ENCODE results near the gene PLS1. TPM values are rescaled to one million over a fixed set of nuclear protein-coding genes. Genes with fewer than 3 reads are reported as not detected.

The PLS1 gene
- total and polyA plus RNA-seq, 7 experiments from 2014 or later = 1.6 to 6.4 (median 2.5) TPM

DNA sequence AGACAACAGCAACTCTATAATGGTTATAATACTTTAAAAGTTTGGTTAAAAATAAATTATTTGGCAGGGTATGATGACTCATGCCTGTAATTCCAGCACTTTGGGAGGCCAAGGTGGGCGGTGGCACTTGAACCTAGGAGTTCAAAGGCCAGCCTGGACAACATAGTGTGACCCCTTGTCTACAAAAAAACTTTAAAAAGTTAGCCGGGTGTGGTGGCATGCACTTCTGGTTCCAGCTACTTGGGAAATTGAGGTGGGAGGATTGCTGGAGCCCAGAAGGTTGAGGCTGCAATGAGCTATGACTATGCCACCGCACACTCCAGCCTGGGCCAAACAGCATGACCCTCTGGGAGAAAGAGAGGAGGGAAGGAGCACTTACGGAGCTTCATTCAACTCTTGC, 119.9 kb downstream of the PLS1 start:
- Mint-ChIP-seq H3K4me1 (no peaks in the 10 kb centered on the region), H3K4me3 (no peak overlapping the region), H3K9me3 (no peaks in the 10 kb centered on the region), H3K27ac (no peak overlapping the region), H3K27me3 (peaks cover 27 to 54% (median 35%) of the 10 kb centered on the region in 5 donors), H3K36me3 (peaks cover 0 to 7% (median 4%) of the 10 kb centered on the region in 5 donors)
- H3K27ac ChIP-seq (ENCODE audit: low read depth, low read length) = no peak overlapping the region
- DNase-seq (no peak), ATAC-seq (no peak)
- intact Hi-C loops (cut with micrococcal nuclease) = no loop called here
- H3K4me3 ChIP-seq (ENCODE audit: low read length) = no peak overlapping the region
- ChIA-PET POLR2A (no interaction called here), CTCF (no interaction called here)
- no peaks in the 10 kb centered on the region for H3K4me1 ChIP-seq (ENCODE audit: control insufficient read depth in 2 of 2, insufficient read depth in 2 of 2, low read length in 2 of 2)
- H3K36me3 ChIP-seq (ENCODE audit: control insufficient read depth in 2 of 3, insufficient read depth in 3 of 3, low read length in 3 of 3) = no peaks in the 10 kb centered on the region
- peaks cover 0 to 2% of the 10 kb centered on the region in 2 donors for H3K27me3 ChIP-seq (ENCODE audit: control insufficient read depth in 2 of 2, insufficient read depth in 2 of 2, low read length in 2 of 2)
- no peaks in the 10 kb centered on the region for H3K9me3 ChIP-seq (ENCODE audit: control insufficient read depth in 2 of 3, low read length in 3 of 3)

GRCh38 chr3:142723665-142723967, 127.4 kb downstream of the PLS1 start:
- peaks cover 0 to 2% of the 10 kb centered on the region in 2 donors for H3K27me3 ChIP-seq (ENCODE audit: control insufficient read depth in 2 of 2, insufficient read depth in 2 of 2, low read length in 2 of 2)
- DNase-seq = peak in 1 of 9 donors; percentile 72
- peak overlapping the region in 5 of 9 donors; percentile 9 to 91 (median 42) for H3K27ac Mint-ChIP-seq
- peak overlapping the region; percentile 67 to 92 (median 88) for H3K4me3 Mint-ChIP-seq
- H3K36me3 Mint-ChIP-seq = no peaks in the 10 kb centered on the region
- no peak for ATAC-seq
- intact Hi-C loops (cut with micrococcal nuclease) = loop anchor here (2.0 to 10.0 kb wide), 7 partner anchors 395 to 1309 kb away; partner anchors contain the start of genes CHST2 (in 1 of the 2), DIPK2A (in 1 of the 2), GK5 (in 1 of the 2) and RASA2 (in 1 of the 2)
- ChIA-PET POLR2A (interaction anchor here (1.2 to 1.6 kb wide), 2 partner anchors 145 to 1248 kb away, joined by 5 to 9 read pairs; partner anchors contain the start of genes ATR and DIPK2A), CTCF (interaction anchor here (1.3 kb wide), 1 partner anchor 21 kb away, joined by 3 read pairs; no protein-coding TSS in a partner anchor)
- no peak overlapping the region for H3K4me3 ChIP-seq (ENCODE audit: low read length)
- H3K27ac ChIP-seq (ENCODE audit: low read depth, low read length) = no peak overlapping the region
- H3K27me3 Mint-ChIP-seq = peaks cover 21 to 72% (median 27%) of the 10 kb centered on the region in 5 donors
- H3K9me3 ChIP-seq (ENCODE audit: control insufficient read depth in 2 of 3, low read length in 3 of 3) = no peaks in the 10 kb centered on the region
- peaks cover 5 to 20% (median 11%) of the 10 kb centered on the region in 7 donors for H3K4me1 Mint-ChIP-seq
- H3K4me1 ChIP-seq (ENCODE audit: control insufficient read depth in 2 of 2, insufficient read depth in 2 of 2, low read length in 2 of 2) = peaks cover 0 to 4% of the 10 kb centered on the region in 2 donors
- no peaks in the 10 kb centered on the region for H3K36me3 ChIP-seq (ENCODE audit: control insufficient read depth in 2 of 3, insufficient read depth in 3 of 3, low read length in 3 of 3)
- H3K9me3 Mint-ChIP-seq = no peaks in the 10 kb centered on the region

- Mint-ChIP-seq H3K36me3 (no peaks in the 10 kb centered on the region), H3K4me1 (peaks cover 5 to 20% (median 11%) of the 10 kb centered on the region in 7 donors), H3K27me3 (peaks cover 20 to 67% (median 22%) of the 10 kb centered on the region in 5 donors), H3K9me3 (no peaks in the 10 kb centered on the region), H3K27ac (peak within 1 kb of the TSS; percentile 31 to 94 (median 88)), H3K4me3 (peak within 1 kb of the TSS; percentile 80 to 92 (median 88))
- CTCF ChIA-PET = no interaction called here
- H3K9me3 ChIP-seq (ENCODE audit: control insufficient read depth in 2 of 3, low read length in 3 of 3) = no peaks in the 10 kb centered on the region
- DNase-seq (peak in 8 of 9 donors; percentile 58 to 83 (median 78)), ATAC-seq (peak; percentile 97)
- intact Hi-C loops (cut with micrococcal nuclease) = loop anchor here (1.0 to 10.0 kb wide), 18 partner anchors 128 to 1783 kb away; partner anchors contain the start of genes ATR (in 2 of the 2), DIPK2A (in 2 of the 2), PLS1 (in 2 of the 2) and U2SURP (in 2 of the 2)
- POLR2A ChIA-PET = interaction anchor here (1.2 to 1.6 kb wide), 2 partner anchors 145 to 1248 kb away, joined by 5 to 9 read pairs; partner anchors contain the start of genes ATR and DIPK2A
- peak within 1 kb of the TSS; percentile 76 for H3K27ac ChIP-seq (ENCODE audit: low read depth, low read length)
- H3K4me3 ChIP-seq (ENCODE audit: low read length) = peak within 1 kb of the TSS; percentile 76
- peaks cover 0 to 2% of the 10 kb centered on the region in 2 donors for H3K27me3 ChIP-seq (ENCODE audit: control insufficient read depth in 2 of 2, insufficient read depth in 2 of 2, low read length in 2 of 2)
- H3K4me1 ChIP-seq (ENCODE audit: control insufficient read depth in 2 of 2, insufficient read depth in 2 of 2, low read length in 2 of 2) = peaks cover 0 to 4% of the 10 kb centered on the region in 2 donors
- H3K36me3 ChIP-seq (ENCODE audit: control insufficient read depth in 2 of 3, insufficient read depth in 3 of 3, low read length in 3 of 3) = no peaks in the 10 kb centered on the region
Measured at GRCh38 chr3:142723968-142724681, 127.9 kb downstream of the PLS1 start, which contains the start of gene TRPC1. Gene TRPC1 (plus strand): TSS chr3:142724034. CDS start chr3:142724560, 526 bp downstream.

DNA sequence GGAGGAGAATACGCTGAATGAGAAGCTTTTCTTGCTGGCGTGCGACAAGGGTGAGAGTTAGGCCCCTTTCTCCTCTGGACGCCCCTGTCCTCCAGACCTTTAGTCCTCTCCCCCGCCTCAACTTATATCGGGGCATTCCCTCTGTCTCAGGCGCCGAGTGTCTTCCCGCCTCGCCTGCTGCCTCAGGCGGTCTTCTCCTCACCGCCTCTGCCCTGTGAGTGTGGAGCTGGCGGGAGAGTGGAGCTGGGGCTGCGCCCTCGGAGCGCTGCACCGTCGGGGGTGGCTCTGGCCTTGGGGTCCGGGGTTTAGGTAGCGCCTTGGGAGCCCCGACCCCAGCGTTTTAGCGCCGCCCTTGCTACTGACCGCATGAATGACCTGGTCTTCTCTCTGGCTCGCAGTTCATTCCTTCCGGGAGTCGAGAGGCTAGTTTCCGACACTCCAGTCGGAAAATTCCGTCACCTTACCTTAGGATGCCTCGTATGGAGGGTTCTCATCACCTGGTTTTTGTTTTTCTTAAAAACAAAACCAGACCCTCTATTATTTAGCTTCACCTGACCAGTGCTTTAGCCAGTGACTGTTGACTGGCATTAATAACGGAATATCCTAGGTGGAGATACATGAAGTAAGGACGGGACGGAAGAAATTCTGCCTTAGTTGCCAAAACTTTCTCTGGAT, 128.6 kb downstream of the PLS1 start:
- DNase-seq (peak in 4 of 9 donors; percentile 8 to 33 (median 29)), ATAC-seq (no peak)
- Mint-ChIP-seq H3K27me3 (peaks cover 15 to 64% (median 19%) of the 10 kb centered on the region in 5 donors), H3K27ac (peak overlapping the region; percentile 31 to 86 (median 78)), H3K4me1 (peaks cover 5 to 20% (median 11%) of the 10 kb centered on the region in 7 donors), H3K9me3 (no peaks in the 10 kb centered on the region), H3K36me3 (no peaks in the 10 kb centered on the region), H3K4me3 (peak overlapping the region; percentile 80 to 92 (median 88))
- Histone ChIP-seq H3K4me3 (ENCODE audit: low read length) (peak overlapping the region; percentile 76), H3K27ac (ENCODE audit: low read depth, low read length) (peak overlapping the region; percentile 76), H3K9me3 (ENCODE audit: control insufficient read depth in 2 of 3, low read length in 3 of 3) (no peaks in the 10 kb centered on the region), H3K4me1 (ENCODE audit: control insufficient read depth in 2 of 2, insufficient read depth in 2 of 2, low read length in 2 of 2) (peaks cover 0 to 4% of the 10 kb centered on the region in 2 donors), H3K27me3 (ENCODE audit: control insufficient read depth in 2 of 2, insufficient read depth in 2 of 2, low read length in 2 of 2) (peaks cover 0 to 2% of the 10 kb centered on the region in 2 donors), H3K36me3 (ENCODE audit: control insufficient read depth in 2 of 3, insufficient read depth in 3 of 3, low read length in 3 of 3) (no peaks in the 10 kb centered on the region)
- intact Hi-C loops (cut with micrococcal nuclease) = loop anchor here (1.0 to 10.0 kb wide), 17 partner anchors 129 to 1784 kb away; partner anchors contain the start of genes ATR (in 2 of the 2), DIPK2A (in 2 of the 2), PLS1 (in 2 of the 2) and U2SURP (in 2 of the 2)
- CTCF ChIA-PET = no interaction called here
- POLR2A ChIA-PET = no interaction called here

DNA sequence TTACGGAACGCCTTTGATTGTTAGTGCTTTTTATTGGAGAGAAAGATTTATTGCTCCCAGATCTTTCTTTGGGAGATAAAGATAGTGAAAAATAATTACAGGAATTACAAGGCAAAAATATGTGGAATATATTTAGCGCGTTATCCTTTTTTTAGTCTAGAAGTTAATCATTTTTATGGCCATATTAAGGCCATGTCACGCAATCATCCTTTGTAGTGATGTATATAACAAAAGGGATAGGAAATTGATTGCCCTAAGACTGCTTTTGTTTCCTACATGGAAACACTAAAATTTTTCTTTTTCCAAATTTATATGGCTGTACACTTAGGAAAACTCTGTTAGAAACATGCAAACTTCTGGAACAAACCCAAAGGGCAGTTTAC, 129.2 kb downstream of the PLS1 start:
- DNase-seq (no peak), ATAC-seq (no peak)
- no peak overlapping the region for H3K4me3 ChIP-seq (ENCODE audit: low read length)
- Mint-ChIP-seq H3K9me3 (no peaks in the 10 kb centered on the region), H3K4me1 (peaks cover 5 to 20% (median 11%) of the 10 kb centered on the region in 7 donors), H3K27me3 (peaks cover 9 to 61% (median 16%) of the 10 kb centered on the region in 5 donors), H3K4me3 (peak overlapping the region; percentile 80 to 92 (median 88)), H3K27ac (peak overlapping the region in 4 of 9 donors; percentile 31 to 84 (median 62)), H3K36me3 (no peaks in the 10 kb centered on the region)
- no peaks in the 10 kb centered on the region for H3K36me3 ChIP-seq (ENCODE audit: control insufficient read depth in 2 of 3, insufficient read depth in 3 of 3, low read length in 3 of 3)
- no peak overlapping the region for H3K27ac ChIP-seq (ENCODE audit: low read depth, low read length)
- peaks cover 0 to 1% of the 10 kb centered on the region in 2 donors for H3K27me3 ChIP-seq (ENCODE audit: control insufficient read depth in 2 of 2, insufficient read depth in 2 of 2, low read length in 2 of 2)
- intact Hi-C loops (cut with micrococcal nuclease) = loop anchor here (2.0 to 10.0 kb wide), 9 partner anchors 217 to 1785 kb away; partner anchors contain the start of genes ATP1B3 (in 1 of the 2), RASA2 (in 1 of the 2), RNF7 (in 1 of the 2) and SLC25A36 (in 1 of the 2)
- peaks cover 0 to 4% of the 10 kb centered on the region in 2 donors for H3K4me1 ChIP-seq (ENCODE audit: control insufficient read depth in 2 of 2, insufficient read depth in 2 of 2, low read length in 2 of 2)
- POLR2A ChIA-PET = no interaction called here
- H3K9me3 ChIP-seq (ENCODE audit: control insufficient read depth in 2 of 3, low read length in 3 of 3) = no peaks in the 10 kb centered on the region
- CTCF ChIA-PET = no interaction called here

GRCh38 chr3:142726017-142726416, 129.8 kb downstream of the PLS1 start:
- no peak overlapping the region for H3K27ac Mint-ChIP-seq
- Histone ChIP-seq H3K9me3 (ENCODE audit: control insufficient read depth in 2 of 3, low read length in 3 of 3) (no peaks in the 10 kb centered on the region), H3K27ac (ENCODE audit: low read depth, low read length) (no peak overlapping the region), H3K36me3 (ENCODE audit: control insufficient read depth in 2 of 3, insufficient read depth in 3 of 3, low read length in 3 of 3) (no peaks in the 10 kb centered on the region), H3K27me3 (ENCODE audit: control insufficient read depth in 2 of 2, insufficient read depth in 2 of 2, low read length in 2 of 2) (no peaks in the 10 kb centered on the region), H3K4me1 (ENCODE audit: control insufficient read depth in 2 of 2, insufficient read depth in 2 of 2, low read length in 2 of 2) (peaks cover 0 to 4% of the 10 kb centered on the region in 2 donors), H3K4me3 (ENCODE audit: low read length) (no peak overlapping the region)
- no peaks in the 10 kb centered on the region for H3K36me3 Mint-ChIP-seq
- H3K4me1 Mint-ChIP-seq = peaks cover 5 to 20% (median 11%) of the 10 kb centered on the region in 7 donors
- no peak for ATAC-seq
- no peak for DNase-seq
- intact Hi-C loops (cut with micrococcal nuclease) = loop anchor here in 1 of 2 donors (10.0 kb wide), 3 partner anchors 1029 to 1311 kb away; partner anchors contain the start of gene RASA2
- no peaks in the 10 kb centered on the region for H3K9me3 Mint-ChIP-seq
- peaks cover 7 to 55% (median 13%) of the 10 kb centered on the region in 5 donors for H3K27me3 Mint-ChIP-seq
- CTCF ChIA-PET = no interaction called here
- H3K4me3 Mint-ChIP-seq = peak overlapping the region in 3 of 10 donors; percentile 80 to 88 (median 88)
- POLR2A ChIA-PET = no interaction called here

Data from naive thymus-derived CD4-positive, alpha-beta T cell (primary cell).